ENCODE data around the gene MAP10.

MAP10 gene

DNA sequence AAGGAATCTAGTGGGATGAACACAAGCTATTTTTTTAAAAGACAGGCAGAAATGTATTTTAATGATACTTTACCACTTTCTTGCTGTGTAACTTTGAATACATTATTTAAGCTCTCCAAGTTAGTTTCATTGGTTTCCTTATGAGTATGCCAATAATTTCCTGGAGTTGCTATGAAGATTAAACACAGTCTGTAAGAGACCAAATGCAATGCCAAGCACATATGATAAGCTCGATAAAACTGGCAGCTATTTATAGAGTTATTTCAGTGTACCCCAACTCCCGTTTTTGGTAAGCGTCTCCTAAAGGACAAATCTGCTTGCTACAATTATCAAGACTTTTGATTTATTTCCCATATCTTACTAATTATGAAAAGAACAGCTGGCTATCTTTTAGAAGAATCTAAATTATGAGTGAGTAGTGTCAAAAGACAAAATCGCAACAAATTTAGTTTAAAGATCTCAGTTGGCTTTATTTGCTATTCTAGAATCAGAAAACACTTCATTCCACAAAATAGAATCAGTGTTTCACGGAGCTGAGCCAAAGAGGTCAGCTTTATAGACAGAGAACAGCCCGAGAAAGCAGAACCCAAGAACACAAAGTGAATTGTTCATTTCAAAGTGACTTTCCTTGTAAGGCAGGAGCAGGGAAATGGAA, 7.2 kb upstream of the MAP10 start:
- DNase-seq (ENCODE audit: low read depth in 2 of 2), result no peak

DNA sequence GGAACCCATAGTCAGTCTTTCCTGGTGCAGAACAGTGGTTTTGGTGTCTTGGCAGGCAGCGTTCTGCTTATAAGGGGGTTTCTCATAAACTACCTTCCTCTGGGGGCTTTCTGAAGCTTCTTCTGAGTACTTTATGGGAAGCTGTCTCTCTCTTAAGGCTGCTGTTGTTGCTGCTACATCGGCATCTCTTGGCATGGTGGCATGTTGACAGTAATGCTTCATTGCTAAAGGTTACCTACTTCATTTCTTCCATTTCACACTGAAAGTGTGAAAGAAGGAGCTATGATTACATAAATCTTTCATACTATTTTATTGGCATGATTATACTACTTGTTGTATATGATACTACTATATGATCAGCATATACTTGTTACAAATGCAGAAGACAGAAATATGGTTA, 6.3 kb upstream of the MAP10 start:
- DNase-seq (ENCODE audit: low read depth in 2 of 2), result no peak

DNA sequence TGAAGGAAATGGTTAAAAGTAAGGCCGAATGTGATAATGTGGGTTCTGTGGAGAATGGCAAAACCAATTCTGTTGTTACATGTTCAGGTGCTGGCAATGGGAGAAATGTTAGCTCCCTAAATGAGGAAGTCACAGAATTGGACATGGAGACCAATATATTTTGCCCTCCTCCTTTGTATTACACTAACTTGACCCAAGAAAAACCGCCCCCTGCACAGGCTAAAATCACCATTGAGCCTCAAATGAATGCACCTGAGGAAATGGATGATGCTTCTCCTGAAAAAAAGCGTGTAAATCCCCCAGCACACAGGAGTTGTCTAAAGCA, 932 bp downstream of the MAP10 start:
- no peak for DNase-seq (ENCODE audit: low read depth in 2 of 2)

DNA sequence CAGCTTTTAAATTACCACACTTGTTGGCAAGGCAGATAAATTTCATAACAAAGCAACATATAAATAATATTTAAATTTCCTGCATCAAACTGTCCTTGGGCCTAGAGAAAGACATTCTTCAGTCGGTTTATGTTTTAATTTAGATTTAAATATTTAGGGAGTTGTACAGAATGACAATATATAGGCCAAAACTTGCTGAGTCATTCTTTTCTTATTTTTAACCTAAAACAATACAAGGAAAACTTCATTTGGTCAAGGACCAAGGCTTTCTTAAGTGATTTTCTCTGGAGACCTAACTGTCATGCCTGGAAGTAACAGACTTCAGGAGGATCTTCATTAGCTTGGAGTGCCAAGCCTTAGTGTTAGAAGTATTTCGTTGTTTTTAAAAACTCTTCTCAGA, 5.6 kb downstream of the MAP10 start:
- DNase-seq (ENCODE audit: low read depth in 2 of 2), result no peak

DNA sequence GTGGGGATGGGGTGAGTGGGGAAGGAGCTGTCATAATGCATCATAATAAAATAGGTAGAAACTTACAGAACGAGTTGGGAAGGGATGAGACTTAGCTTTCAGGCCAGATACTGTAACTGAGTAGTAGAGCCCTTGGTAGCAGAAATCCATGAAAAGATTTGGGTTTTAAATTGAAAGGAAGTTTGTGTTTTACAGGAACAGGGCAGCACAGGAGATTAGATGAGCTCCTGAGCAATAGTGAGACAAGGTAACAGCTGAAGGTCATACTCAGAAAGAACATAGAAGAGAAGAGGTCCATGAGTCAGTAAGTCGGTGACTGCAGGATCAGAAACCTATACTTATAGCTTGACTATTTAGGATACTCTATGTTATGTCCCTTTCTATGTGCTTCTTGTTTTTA, 7.3 kb downstream of the MAP10 start:
- no peak for DNase-seq (ENCODE audit: low read depth in 2 of 2)

DNA sequence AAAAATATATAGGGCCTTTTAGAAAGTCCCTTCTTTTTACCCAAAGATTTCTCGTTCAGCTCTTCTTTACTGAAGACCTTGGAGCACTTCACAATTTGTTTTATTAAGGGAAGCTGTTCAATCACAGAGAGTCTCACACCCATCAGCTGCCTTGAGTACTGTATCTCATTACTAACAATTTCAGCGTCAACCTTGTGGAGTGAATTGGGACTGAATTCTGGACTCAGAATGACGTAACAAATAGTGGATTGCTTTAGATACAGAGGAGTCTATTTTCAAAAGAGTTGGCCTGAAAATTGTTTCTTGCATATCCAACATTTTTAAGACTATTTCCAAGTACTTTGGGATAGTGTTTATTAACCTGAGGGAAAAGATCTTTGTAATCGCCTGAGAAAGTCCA, 7.9 kb downstream of the MAP10 start:
- no peak for DNase-seq (ENCODE audit: low read depth in 2 of 2)

DNA sequence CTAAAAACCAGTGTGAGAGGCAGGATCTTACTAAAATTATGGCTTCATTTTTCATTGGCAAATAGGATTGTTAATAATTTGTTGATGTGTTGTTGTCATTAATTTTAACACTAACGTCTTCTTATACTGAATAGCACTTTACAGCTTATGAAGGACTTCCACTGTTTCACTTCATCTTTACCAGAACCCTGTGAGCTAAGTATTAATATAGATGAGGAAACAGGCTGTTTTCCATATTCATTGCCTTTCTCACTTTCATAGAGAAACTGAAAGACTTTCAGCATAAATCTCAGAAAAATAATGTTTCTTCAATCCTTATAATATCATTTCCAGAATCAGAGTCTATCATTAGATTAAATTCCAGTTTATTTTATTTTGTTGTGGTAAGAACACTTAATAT, 8.5 kb downstream of the MAP10 start:
- DNase-seq (ENCODE audit: low read depth in 2 of 2), result no peak

DNA sequence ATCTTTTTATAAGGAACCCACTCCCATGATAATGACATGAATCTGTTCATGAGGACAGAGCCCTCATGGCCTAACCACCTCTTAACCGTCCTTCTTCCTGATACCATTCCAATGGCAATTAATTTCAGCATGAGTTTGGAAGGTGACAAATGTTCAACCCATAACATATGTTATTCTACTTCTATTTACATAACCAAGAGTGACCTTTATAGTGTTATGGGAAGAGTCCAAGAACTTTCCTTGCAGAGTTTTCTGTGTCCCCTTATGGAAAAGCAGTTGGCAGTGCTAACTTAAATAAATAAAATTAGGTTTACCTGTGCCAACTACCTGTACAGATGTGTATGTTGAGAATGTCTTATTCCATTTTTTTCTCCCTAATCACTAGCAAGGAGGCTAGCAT, 11.1 kb downstream of the MAP10 start:
- DNase-seq (ENCODE audit: low read depth in 2 of 2), result no peak

DNA sequence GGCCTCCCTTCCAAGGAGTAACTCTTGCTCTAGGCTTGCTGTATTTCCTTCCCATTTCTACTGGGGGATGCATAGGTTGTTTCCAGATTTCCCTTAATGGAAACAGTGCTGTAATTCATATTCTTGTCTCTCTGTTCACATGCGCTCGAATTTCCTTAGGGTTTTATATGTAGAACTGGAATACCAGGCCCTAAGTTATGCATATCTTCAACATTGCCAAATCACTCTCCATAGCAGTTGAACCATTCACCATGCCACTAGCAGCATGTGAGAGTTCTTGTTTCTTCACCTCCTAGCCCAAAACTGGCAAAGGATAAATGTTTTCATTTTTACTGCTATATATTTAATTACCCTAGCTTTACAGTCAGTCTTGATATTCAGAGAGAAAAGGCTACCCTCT, 12.8 kb downstream of the MAP10 start:
- no peak for DNase-seq (ENCODE audit: low read depth in 2 of 2)

DNA sequence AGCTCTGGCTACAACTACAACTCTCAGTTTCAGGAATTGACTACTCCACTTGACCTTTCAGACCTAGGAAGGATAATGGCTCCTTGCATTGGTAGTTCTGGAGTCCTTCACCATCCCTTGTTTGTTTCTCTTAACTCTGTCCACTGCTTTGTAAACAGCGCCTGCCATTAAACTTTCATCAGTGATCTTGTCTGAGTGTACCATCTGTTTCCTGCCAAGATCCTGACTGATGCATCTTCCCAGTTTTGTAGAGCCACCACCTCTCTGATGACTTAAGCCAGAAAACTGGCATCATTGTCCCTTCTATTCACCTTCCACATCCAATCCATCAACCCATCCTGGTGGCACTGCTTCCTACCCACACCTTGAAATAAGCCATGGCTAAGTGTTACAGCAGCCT, 15.2 kb downstream of the MAP10 start:
- no peak for DNase-seq (ENCODE audit: low read depth in 2 of 2)

DNA sequence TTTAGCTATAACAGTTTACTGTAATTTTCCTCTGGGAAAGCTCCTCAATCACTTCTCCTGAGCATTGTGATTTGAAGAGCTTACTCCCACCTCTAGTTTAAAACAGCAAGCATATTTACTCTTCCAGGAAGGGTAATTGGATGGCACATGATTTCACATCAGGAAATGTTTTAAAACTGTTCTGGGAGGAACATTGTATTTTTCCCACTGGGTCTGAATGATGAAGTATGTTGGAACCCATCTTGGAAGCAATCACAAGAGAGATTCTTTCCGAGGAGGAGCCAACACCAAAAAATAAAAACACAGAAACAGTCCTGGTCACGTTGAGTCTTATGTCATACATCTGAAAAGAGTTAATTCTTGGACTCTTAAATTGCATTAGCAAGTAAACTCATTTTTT, 17.3 kb downstream of the MAP10 start:
- DNase-seq (ENCODE audit: low read depth in 2 of 2), result no peak

DNA sequence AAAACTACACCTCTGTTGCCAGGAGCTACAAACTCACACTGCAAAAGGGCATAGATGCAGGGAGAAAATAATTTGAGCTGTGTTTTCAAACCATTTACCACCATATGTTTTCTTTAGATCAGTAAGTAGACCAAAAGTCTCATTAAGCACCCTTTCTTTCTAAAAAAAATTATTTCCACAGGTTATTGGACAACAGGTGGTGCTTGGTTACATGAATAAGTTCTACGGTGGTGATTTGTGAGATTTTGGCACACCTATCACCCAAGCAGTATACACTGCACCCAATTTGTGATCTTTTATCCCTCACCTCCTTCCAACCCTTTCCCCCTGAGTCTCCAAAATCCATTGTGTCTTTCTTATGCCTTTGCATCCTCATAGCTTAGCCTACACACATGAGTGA, 21.1 kb downstream of the MAP10 start:
- DNase-seq (ENCODE audit: low read depth in 2 of 2), result no peak

DNA sequence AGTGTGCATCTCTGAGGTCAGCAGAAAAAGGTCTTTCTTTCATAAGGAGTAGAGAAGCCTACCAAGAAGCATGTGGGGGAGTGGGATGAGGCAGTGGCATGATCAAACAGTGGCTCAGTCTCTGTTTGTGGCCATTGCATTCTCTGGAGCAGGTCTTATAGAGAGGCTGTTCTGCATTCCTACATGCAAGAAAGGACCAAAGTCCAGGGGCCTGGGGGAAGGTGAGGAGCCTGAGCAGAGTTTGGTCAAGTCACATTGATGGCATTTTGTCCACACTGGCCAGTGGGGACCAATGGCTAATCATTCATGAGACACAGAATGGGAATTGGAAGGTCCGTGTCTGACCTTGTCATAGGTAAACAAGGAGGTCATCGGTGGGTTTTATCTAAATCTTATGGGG, 25.4 kb downstream of the MAP10 start:
- no peak for DNase-seq (ENCODE audit: low read depth in 2 of 2)

DNA sequence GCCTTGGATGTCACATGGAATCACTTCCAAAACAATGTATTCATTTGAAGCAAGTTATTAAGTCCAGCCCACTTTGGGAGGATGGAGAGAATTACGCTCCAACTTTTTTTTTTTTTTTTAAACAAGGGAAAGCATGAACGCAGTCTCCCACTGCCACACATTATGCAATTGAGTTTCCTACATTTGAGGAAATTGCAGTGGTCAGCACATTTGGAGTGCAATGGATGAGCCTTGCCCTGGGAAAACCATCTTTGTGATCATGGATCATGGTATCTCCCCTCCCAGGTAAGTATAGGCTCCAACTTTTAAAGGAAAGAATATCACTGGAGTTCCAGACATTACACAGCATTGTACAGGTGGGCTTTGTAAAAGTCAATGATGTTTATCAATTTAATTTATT, 26.7 kb downstream of the MAP10 start:
- DNase-seq (ENCODE audit: low read depth in 2 of 2), result no peak

DNA sequence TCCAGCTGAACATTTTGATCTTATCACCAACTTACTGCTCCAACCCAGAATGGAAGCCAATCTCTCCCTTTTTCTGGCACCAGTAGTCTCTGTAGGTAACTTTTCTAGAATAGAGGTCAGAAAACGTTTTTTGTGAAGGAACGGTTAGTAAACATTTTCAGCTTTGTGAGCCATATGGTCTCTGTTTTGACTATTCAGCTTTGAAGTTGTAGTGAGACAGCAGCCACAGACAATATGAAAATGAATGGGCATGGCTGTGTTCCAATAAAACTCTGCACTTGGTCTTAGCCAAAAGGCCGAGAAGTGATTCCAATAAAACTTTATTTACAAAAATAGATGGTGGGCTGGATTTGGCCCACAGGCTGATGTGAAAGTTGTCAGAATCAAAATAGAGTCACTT, 28.9 kb downstream of the MAP10 start:
- DNase-seq (ENCODE audit: low read depth in 2 of 2), result no peak

DNA sequence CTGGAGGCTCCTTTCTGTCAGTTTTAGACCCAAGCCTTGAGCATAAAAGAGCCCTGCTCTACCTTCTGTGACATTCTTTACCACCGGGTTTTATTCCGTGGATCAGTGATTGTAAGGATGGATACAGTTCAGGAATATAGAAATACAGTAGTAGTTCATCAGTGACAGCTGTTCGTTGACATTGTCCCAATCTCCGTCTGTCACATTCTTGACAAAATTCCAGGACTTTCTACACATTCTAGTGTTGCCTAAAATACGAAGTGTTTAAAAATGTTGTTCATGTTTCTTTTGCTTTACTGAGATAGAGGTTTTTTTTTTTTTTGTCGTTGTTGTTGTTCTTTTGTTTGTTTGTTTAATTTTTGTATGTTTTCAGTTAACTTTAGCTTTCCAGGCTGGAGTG, 29.9 kb downstream of the MAP10 start:
- DNase-seq (ENCODE audit: low read depth in 2 of 2), result no peak

DNA sequence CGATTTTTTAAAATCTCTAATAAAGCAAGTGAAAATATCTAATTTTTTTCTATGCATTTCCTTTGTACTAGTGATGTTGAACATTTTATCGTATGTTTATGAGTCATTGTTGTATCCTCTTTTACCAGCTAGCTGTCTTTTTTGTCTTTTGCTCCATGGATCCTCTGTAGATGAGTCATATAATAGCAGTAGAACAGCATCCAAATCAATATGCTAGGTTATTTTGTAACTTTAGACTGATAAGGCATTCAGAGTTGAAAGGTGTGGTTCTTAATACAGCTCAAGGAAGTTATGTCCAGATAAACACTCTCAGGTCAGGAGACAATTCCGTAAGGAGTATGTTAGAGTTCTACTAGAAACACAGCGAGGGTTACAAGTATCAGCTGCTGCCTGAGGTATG, 31.9 kb downstream of the MAP10 start:
- DNase-seq (ENCODE audit: low read depth in 2 of 2), result no peak

DNA sequence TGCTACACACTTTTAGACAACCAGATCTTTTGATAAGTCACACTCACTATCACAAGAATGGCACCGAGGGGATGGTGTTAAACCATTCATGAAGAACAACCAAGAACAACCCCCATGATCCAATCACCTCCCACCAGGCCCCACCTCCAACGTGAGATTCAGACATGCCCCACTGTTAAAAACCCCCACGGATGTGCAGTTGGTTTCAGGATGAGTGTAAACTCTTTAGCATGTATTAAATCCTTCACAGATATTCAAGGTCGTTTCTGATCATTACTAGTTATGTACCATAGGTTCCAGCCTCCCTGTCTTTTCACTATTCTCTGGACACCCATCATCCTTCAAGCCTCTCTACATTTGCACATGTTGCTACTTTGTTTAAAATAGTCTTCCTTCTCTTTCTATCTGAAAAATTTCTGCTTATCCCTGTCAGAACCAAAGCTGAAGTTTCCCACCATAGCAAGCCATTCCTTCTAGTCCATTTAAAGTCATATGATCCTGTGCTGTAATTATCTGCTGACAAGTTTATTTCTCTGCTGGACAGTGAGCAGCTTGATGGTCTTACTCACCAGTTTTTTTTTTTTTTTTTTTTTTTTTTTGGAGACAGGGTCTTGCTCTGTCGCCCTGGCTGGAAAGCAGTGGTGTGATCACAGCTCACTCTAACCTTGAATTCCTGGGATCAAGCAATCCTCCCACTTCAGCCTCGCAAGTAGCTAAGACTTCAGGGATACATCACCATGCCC, 36.8 kb downstream of the MAP10 start:
- no peak for DNase-seq (ENCODE audit: low read depth in 2 of 2)

DNA sequence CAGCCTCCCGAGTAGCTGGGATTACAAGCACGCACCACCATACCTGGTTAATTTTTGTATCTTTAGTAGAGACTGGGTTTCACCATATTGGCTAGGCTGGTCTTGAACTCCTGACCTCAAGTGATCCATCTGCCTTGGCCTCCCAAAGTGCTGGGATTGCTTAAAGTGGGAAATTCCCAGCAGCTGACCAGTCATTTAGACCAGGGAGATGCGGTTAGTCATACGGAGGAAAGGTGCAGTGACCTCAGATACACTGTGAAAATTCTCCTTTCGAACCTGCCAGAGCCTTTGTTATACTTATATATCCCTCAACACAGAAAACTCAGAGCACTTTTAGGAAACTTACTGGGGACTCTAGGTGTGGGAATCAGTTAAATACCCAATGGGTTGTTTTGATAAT, 39.6 kb downstream of the MAP10 start:
- DNase-seq (ENCODE audit: low read depth in 2 of 2), result no peak

DNA sequence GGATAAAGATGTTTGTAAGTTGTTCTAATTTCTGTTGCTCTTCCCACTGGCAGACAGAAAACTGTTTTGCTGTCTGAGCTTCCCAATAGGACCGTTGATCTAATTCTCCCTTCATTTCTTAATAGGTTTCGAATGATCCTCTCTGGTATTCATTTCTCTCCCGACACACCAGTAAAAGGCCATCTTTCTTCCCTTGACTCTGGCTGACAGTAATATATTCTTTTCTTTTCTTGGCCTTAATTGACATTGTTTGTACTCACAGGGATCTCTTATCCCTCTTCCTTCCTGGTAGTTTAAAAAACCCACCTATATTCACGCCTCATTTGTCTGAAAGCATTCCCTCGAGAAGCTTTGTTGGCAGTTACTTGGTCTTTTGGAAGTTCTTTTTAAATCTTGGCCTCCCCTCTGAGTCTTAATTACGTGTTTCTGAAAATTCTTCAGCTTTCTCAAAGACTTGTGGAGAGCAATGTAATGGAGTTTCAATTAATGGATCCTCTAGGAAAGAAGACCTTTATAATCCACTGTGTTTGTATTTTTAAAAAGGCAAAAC, 40.3 kb downstream of the MAP10 start:
- DNase-seq (ENCODE audit: low read depth in 2 of 2), result no peak

DNA sequence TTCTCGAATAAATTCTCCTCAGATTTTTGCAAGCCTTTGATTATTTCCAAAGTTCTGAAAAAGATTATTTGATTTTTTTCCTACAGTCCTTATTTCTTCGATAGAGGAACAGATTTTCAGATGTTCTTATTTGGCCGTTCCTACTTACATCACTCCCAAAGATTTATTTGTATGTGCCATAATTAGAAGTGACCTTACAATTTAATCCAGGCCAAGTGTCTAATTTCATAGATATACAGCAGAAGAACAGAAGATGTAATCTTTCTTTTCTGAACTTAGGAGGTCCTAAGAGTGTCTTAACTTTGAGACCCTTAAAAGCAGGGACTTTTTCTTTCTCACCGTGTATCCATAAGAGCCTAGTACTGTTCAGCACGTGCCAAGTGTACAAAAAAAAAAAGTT, 46.3 kb downstream of the MAP10 start:
- DNase-seq (ENCODE audit: low read depth in 2 of 2), result no peak

DNA sequence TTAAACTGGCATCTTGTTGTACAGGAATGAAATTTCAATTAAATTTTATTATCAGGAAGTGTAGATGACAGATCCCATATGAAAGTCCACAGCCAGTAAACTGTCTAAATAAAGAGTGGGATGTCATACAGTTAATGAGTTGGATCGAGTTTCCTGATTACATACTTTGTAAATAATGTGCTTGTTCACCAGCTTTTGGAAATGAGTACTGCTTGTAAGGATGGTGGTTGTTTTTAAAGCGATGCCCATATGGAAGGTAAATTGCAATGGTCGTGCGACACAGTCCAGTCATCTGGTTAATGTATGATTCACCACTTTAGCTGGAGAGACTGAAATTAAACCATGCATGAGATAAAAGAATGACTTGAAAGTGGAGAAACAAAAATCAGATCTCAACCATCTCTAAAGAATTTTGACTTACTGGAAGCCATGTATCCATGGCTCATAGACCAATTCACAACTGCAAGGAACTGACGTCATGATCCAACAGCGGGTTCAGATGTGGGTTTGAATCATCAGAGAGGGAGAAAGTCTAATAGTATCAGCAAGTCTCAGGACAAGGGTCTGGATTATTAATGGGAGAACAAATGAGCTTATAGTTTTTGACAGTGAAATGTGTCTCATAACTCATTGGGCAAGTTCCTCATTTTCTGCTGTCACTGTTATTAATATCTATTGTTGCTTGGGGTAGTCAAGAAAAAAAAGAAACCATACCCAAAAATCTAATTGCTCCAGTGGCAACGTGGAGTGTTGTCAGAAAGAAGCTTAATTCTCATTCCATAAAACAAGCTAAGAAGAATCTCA, 49.0 kb downstream of the MAP10 start:
- DNase-seq (ENCODE audit: low read depth in 2 of 2), result no peak

DNA sequence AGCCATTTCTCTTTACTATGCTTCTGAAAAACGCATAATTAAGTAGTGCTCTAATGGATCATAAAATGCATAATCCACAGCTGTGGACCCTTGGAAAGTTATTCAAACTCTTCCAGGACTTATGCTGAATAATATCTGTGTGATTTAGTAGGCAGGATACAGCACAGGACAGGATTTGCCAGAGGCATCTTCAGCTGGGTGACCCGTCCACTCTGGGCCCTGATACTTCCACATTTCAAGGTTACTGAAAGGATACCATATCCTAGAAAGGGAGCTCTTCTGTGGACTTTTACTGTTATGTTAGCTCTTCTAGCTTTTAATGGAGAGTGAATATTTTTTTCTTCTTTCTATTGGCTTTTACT, 49.6 kb downstream of the MAP10 start:
- no peak for DNase-seq (ENCODE audit: low read depth in 2 of 2)

All from stimulated activated CD4-positive, alpha-beta T cell treated with anti-CD3 and anti-CD28 coated beads, Interleukin-4, amount 100 ng/mL, for 48 hours (primary cell).